ENCODE results near the gene IL13. TPM values are rescaled to one million over a fixed set of nuclear protein-coding genes. Genes with fewer than 3 reads are reported as not detected.

IL13 gene
- total RNA-seq, 1 donor: 0.31 TPM

DNA sequence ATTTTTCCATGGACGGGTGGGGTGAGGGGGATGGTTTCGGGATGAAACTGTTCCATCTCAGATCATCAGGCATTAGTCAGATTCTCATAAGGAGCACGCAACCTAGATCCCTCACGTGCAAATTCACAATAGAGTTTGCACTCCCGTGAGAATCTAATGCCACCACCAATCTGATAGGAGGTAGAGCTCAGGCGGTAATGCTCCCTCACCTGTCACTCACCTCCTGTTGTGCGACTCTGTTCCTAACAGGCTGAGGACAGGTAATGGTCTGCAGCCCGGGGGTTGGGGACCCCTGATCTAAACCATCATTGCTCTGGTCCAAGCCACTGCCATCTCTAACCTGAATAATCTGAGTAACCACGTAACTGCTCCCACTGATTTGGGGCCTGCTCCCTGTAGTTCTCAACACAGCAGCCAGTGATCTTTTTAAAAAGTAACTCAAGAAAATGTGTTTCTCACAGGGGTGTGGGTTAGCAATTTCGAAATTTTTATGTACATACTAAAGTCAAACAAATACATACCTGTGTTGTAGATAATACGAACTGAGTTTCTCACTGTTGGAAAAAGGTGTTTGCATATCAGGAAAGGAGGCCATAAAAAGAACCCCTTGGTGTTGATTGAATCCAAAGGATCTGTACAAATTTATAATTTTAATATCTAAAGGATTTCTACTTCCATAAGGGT lies 11.2 kb upstream of the IL13 start:
- no peaks in the 10 kb centered on the region for H3K4me1 ChIP-seq (ENCODE audit: insufficient read depth, low read length)
- H3K27me3 ChIP-seq (ENCODE audit: insufficient read depth, low read length): peaks cover 4% of the 10 kb centered on the region

DNA sequence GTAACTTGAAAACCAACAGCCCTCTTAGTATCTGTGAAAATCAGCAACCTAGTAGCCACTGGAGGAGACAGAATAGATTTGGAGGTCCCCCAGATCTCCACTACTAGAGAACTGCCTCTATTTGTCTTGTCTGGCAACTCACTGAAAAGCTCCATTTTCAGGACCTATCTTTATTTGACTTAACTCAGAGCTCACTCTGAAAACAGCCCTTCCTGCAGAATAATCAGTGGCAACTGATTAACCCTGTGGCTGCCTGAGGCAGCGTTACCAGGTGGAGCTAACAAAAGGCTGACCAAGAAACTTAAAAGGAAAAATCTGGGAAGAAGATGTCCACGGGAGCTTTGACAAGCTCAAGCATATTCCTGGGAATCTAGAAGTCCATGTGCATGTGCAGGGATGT lies 10.5 kb upstream of the IL13 start:
- peaks cover 16% of the 10 kb centered on the region for H3K9me3 ChIP-seq (ENCODE audit: low read depth, low read length)
- no peaks in the 10 kb centered on the region for H3K4me1 ChIP-seq (ENCODE audit: insufficient read depth, low read length)
- H3K27me3 ChIP-seq (ENCODE audit: insufficient read depth, low read length): peaks cover 4% of the 10 kb centered on the region
- no peak overlapping the region for H3K4me3 ChIP-seq (ENCODE audit: low read length)

More for the DNA sequence above, 11.2 kb upstream of the IL13 start:
- Histone ChIP-seq H3K4me3 (ENCODE audit: low read length) (no peak overlapping the region), H3K9me3 (ENCODE audit: low read depth, low read length) (peaks cover 16% of the 10 kb centered on the region)

DNA sequence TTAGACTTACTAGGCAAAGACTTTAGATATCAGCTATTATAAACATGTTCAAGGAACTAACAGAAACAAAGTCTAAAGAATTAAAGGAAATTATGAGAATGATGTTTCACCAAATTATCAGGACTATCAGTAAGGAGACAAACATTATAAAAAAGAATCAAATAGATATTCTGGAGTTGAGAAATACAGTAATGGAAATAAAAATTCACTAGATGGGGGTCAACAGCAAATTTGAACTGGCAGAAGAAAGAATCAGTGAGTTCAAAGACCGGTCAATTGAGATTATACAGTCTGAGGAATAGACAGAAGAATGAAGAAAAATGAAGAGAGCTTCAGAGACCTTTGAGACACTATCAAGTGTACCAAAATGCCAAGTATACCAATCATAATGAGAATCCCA lies 9.6 kb upstream of the IL13 start:
- Histone ChIP-seq H3K4me1 (ENCODE audit: insufficient read depth, low read length) (no peaks in the 10 kb centered on the region), H3K27me3 (ENCODE audit: insufficient read depth, low read length) (peaks cover 6% of the 10 kb centered on the region), H3K4me3 (ENCODE audit: low read length) (no peak overlapping the region), H3K9me3 (ENCODE audit: low read depth, low read length) (peaks cover 16% of the 10 kb centered on the region)

DNA sequence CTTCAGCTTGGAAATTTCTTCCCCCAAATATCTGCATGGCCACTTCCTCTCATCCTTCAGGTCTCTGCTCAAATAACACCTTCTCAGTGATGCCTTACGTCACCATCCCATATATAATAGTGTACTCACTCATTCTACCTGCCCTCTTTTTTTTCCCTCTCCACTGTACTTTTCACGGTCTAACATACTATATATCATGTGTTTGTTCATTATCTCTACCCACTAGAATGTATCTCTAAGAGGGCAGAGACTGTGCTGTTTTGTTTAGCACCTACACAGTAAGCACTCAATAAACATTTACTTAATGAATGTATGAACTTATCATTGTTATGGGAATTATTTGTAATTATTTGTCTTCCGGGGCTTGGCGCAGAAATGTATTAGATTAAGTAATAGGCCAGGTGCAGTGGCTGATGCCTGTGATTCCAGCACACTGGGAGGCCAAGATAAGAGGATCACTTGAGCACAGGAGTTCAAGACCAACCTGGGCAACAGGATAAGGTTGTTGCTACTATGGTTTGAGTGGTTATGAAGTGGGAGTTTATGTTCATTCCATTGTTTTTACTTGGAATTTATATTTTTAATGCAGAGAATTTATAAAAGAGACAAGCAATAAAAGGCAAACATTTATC lies 6.0 kb upstream of the IL13 start:
- no peak overlapping the region for H3K4me3 ChIP-seq (ENCODE audit: low read length)
- H3K4me1 ChIP-seq (ENCODE audit: insufficient read depth, low read length): peaks cover 13% of the 10 kb centered on the region
- peaks cover 16% of the 10 kb centered on the region for H3K9me3 ChIP-seq (ENCODE audit: low read depth, low read length)
- peaks cover 38% of the 10 kb centered on the region for H3K27me3 ChIP-seq (ENCODE audit: insufficient read depth, low read length)

DNA sequence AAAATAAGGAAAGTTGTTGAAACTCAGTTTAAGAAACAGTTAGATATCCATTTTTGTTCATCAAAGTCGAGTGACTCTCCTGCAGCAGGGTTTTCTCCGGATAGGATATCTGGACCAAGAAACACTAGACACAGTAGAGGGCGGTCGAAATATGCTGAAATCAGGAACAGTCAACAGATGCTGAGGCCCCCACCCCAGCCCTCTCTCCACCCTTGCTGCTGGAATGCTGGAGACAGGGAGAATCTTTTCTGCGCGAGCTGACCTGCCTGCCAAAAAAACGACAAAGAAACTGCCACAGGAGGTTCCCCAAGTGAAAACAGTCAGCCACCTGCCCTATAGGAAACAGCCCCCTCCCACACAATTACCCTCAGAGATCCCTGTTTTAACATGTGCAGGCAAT lies 4.3 kb upstream of the IL13 start:
- H3K9me3 ChIP-seq (ENCODE audit: low read depth, low read length): peaks cover 1% of the 10 kb centered on the region
- H3K4me1 ChIP-seq (ENCODE audit: insufficient read depth, low read length): peaks cover 15% of the 10 kb centered on the region
- H3K4me3 ChIP-seq (ENCODE audit: low read length): no peak overlapping the region
- H3K27me3 ChIP-seq (ENCODE audit: insufficient read depth, low read length): peaks cover 48% of the 10 kb centered on the region

DNA sequence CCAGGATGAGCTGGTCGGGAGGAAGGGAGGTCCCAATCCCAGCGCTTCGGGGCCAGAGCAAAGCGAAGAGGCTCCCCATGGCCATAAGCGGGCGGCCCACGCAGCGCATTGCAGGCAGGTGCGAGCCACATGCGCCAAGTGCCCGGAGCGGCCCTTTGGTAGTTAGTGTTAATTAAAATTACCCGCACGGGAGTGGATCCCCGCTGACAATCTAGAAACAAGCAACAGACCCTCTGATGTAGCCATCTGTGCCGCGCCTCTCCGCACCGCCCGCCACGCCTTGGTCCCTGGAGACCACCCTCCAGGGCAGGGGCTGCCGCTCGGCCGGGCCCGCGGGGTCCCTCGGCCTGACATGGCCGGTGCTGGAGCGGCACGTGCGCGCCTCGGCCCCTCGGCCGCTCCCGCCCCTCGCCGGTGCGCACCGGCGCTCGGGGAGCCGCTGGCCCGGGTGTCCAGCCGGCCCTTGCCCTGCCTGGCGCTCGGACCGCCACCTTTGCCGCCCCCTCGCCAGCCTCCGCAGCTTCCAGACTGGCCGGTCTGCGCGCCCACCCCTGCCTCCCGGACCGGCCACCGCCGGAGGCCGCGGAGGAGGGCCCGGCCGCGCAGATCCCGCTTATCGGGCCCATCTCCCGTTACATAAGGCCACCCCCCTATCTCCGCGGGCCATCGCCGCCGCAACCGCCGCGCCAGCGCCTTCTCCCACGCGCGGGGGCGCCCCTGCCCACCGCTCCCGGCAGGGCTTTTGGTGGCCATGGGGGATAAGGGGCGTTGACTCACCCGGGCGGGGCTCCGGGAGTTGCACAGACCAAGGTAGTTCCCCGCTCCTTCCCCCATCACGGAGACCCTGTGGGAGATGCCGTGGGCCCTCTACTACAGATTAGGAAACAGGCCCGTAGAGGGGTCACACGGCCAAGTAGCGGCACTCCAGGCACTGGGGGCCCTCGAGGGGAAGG lies 1.9 kb upstream of the IL13 start:
- peaks cover 44% of the 10 kb centered on the region for H3K27me3 ChIP-seq (ENCODE audit: insufficient read depth, low read length)
- H3K9me3 ChIP-seq (ENCODE audit: low read depth, low read length): no peaks in the 10 kb centered on the region
- H3K4me3 ChIP-seq (ENCODE audit: low read length): no peak overlapping the region
- peaks cover 15% of the 10 kb centered on the region for H3K4me1 ChIP-seq (ENCODE audit: insufficient read depth, low read length)

DNA sequence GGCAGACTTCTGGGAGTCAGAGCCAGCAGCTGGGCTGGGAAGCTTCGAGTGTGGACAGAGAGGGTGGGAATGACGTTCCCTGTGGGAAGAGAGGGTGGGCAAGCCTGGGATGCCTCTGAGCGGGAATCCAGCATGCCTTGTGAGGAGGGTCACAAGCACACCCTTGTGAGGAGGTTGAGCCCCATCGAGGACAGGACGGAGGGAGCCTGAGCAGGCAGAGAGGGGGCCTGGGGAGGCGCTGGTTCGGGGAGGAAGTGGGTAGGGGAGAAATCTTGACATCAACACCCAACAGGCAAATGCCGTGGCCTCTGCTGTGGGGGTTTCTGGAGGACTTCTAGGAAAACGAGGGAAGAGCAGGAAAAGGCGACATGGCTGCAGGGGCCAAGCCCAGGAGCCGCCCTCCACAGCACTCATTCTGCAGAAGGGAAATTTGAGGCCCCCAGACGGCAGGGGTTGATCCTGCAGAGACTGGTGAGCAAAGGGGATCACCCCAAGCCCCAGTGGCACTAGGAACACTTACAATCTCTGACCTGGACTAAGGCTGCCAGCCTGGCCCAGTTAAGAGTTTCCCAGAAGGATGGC lies 1.1 kb upstream of the IL13 start:
- no peak overlapping the region for H3K4me3 ChIP-seq (ENCODE audit: low read length)
- H3K9me3 ChIP-seq (ENCODE audit: low read depth, low read length): no peaks in the 10 kb centered on the region
- peaks cover 15% of the 10 kb centered on the region for H3K4me1 ChIP-seq (ENCODE audit: insufficient read depth, low read length)
- peaks cover 44% of the 10 kb centered on the region for H3K27me3 ChIP-seq (ENCODE audit: insufficient read depth, low read length)

DNA sequence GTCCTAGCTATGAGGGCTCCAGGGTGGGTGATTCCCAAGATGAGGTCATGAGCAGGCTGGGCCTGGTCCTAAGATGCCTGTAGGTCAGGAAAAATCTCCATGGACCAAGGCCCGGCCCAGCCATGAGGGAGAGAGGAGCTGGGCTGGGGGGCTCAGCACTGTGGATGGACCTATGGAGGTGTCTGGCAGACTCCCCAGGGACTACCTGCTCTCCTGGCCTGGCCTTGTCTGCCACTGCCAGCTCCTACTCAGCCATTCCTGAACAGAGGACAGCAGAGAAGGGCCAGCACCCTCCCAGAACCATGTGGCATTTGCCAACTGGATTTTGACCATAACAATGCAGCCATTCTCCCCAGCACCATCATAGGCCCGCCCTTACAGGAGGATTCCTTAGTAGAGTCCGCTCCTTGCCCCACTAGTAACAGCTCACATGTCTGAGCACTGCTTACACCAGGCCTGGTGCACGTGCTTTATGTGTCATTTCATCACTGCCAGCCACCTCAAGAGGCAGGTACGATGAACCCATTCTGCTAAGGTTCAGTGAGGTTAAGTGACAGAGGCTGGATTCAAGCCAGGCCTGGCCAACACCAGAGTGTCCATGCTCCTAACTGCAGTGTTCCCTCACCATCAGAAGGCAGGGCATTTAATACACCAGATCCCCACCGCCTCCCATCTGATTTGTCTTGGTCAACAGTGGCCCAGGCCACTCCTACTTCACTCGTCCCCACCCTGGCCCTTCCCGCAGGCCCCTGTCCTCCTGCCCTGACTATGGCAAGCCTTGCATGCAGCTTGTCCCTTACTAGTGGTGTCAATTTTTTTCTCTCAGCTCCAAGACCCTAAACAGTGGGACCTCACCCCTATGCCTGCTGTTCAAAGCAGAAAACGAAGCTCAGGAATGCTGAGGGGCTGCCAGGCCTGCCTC lies 669 bp downstream of the IL13 start:
- Histone ChIP-seq H3K27me3 (ENCODE audit: insufficient read depth, low read length) (peaks cover 39% of the 10 kb centered on the region), H3K9me3 (ENCODE audit: low read depth, low read length) (no peaks in the 10 kb centered on the region), H3K4me3 (ENCODE audit: low read length) (no peak overlapping the region), H3K4me1 (ENCODE audit: insufficient read depth, low read length) (peaks cover 18% of the 10 kb centered on the region)

DNA sequence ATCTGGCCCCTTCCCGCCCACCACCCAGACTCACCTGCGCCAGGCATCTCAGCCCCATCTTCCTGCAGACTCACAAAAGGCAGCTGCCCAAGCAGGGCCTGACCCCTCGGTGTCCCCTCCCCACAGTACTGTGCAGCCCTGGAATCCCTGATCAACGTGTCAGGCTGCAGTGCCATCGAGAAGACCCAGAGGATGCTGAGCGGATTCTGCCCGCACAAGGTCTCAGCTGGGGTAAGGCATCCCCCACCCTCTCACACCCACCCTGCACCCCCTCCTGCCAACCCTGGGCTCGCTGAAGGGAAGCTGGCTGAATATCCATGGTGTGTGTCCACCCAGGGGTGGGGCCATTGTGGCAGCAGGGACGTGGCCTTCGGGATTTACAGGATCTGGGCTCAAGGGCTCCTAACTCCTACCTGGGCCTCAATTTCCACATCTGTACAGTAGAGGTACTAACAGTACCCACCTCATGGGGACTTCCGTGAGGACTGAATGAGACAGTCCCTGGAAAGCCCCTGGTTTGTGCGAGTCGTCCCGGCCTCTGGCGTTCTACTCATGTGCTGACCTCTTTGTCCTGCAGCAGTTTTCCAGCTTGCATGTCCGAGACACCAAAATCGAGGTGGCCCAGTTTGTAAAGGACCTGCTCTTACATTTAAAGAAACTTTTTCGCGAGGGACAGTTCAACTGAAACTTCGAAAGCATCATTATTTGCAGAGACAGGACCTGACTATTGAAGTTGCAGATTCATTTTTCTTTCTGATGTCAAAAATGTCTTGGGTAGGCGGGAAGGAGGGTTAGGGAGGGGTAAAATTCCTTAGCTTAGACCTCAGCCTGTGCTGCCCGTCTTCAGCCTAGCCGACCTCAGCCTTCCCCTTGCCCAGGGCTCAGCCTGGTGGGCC lies 1.9 kb downstream of the IL13 start:
- Histone ChIP-seq H3K27me3 (ENCODE audit: insufficient read depth, low read length) (peaks cover 27% of the 10 kb centered on the region), H3K4me3 (ENCODE audit: low read length) (no peak overlapping the region), H3K4me1 (ENCODE audit: insufficient read depth, low read length) (peaks cover 22% of the 10 kb centered on the region), H3K9me3 (ENCODE audit: low read depth, low read length) (no peaks in the 10 kb centered on the region)

DNA sequence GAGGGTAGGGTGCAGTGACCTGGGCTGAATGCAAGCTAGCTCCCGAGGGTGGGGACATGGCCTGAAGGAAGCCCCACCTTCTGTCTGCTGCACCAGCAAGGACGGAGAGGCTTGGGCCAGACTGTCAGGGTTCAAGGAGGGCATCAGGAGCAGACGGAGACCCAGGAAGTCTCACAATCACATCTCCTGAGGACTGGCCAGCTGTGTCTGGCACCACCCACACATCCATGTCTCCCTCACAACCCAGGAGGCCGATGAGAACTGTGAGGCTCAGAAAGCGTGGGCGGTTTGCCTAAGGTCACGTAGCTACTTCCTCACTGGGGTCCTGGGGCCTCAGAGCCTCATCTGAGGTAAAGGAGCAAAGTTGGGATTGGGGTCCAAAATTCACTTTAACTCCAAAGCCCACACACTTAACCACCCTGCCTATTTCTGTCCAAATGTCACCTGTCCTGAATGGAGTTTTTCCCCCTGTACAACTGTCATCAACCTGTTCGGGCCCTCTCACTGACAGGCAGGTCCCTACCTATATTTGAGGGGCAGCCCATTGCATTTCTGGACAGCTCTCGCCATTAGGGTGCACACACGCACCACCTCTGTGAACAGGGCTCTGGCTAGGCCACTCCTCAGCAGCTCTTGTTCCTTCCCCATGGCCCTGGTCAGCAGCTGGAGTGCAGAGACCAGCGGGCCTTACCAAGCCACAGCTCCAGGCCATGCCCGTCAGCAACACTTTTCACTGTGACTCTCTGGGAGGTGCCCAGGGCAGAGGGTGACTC lies 3.4 kb downstream of the IL13 start:
- Histone ChIP-seq H3K27me3 (ENCODE audit: insufficient read depth, low read length) (peaks cover 16% of the 10 kb centered on the region), H3K4me3 (ENCODE audit: low read length) (no peak overlapping the region), H3K9me3 (ENCODE audit: low read depth, low read length) (no peaks in the 10 kb centered on the region), H3K4me1 (ENCODE audit: insufficient read depth, low read length) (peaks cover 15% of the 10 kb centered on the region)

DNA sequence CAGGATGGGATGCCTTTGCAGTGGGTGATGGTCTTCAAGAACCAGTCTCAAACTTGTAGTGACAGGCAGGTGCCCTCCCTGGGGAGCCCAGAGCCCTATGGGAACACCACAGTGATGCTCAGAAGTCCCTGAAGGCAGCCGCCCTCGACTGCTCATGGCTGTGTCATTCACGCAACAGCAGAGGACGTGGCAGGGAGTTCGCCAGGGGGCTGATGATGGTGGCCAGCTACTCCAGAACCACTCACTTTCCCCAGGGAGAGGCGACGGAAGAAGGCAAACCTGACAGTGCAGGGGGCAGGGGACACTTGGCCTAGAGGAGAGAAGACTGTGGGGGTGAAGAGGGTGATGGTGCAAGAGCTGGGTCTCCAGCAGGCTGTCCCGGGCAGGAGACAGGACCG lies 4.0 kb downstream of the IL13 start:
- Histone ChIP-seq H3K4me3 (ENCODE audit: low read length) (no peak overlapping the region), H3K4me1 (ENCODE audit: insufficient read depth, low read length) (peaks cover 9% of the 10 kb centered on the region), H3K9me3 (ENCODE audit: low read depth, low read length) (no peaks in the 10 kb centered on the region), H3K27me3 (ENCODE audit: insufficient read depth, low read length) (peaks cover 10% of the 10 kb centered on the region)

DNA sequence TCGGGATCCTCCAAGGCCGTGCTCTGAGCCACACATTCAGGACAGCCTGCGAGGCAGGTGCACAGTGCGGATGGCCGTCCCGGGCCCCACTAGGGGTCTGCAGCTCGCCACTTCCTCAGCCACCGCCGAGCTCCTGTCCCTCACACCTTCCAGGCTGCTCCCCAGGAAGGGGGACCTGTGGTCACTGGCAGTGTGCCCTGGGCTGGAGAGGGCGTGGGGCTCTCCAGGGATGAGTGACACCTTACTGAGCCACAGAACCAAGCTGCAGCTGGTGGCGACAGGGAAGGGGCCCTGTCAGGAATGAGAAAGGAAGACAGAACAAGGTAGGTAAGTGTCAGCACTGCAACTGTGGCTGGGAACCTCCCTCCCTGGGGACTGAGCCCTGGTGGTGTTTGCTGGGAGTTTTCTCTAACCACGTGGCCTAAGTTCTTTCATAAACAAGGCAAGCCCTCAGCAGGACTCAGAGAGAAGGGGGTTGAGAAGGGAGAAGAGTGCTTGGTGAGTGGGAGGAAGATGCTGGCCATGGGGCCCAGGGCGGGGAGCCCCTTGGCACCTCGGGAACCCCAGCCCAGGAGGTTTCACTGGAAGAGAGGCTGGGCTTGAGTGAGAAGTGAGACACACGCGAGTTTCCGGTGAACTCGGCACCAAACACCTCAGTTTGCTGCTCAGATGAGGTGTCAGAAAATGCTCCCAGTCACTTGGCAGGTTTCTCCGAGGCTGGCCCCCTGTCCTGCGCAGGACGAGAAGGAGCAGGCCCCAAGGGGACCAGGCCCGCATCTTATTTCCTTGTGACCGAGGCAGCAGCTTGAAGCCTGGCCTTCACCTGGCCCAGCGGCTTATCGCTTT lies 5.2 kb downstream of the IL13 start:
- Histone ChIP-seq H3K9me3 (ENCODE audit: low read depth, low read length) (no peaks in the 10 kb centered on the region), H3K4me3 (ENCODE audit: low read length) (no peak overlapping the region), H3K4me1 (ENCODE audit: insufficient read depth, low read length) (peaks cover 7% of the 10 kb centered on the region), H3K27me3 (ENCODE audit: insufficient read depth, low read length) (peaks cover 1% of the 10 kb centered on the region)

Data from mononuclear cell (primary cell).